Muscle of arm (tissue), 12 donors: ENCODE data around the gene SCARB2. TPM values are rescaled to one million over a fixed set of nuclear protein-coding genes. Genes with fewer than 3 reads are reported as not detected.

Source experiments
- DNase-seq: peaks from one replicate; pipeline ENCODE4 v3.0.0-alpha.2; 2013
- polyA plus RNA-seq, 12 donors: library from polyadenylated mRNA; unstranded; fragments of 120-200 nt; gene quantifications; one replicate each; pipeline ENCODE4 v1.2.1, GENCODE V29; 2013; ENCODE audit not compliant: insufficient read length in 12 of 12

The SCARB2 gene
- polyA plus RNA-seq, 12 donors = 129 to 215 (median 159) TPM; not detected in 1

- DNase-seq = no peak
Measured at GRCh38 chr4:76201276-76201675, 12.3 kb downstream of the SCARB2 start.

GRCh38 chr4:76200771-76201231, 12.8 kb downstream of the SCARB2 start:
- no peak for DNase-seq

GRCh38 chr4:76199664-76200211, 13.9 kb downstream of the SCARB2 start:
- no peak for DNase-seq

- DNase-seq = peak; percentile 57
Measured at GRCh38 chr4:76198411-76199237, 15.0 kb downstream of the SCARB2 start.

GRCh38 chr4:76197971-76198410, 15.6 kb downstream of the SCARB2 start:
- DNase-seq = peak; percentile 38

- no peak for DNase-seq
Measured at GRCh38 chr4:76197031-76197743, 16.4 kb downstream of the SCARB2 start.

- no peak for DNase-seq
Measured at GRCh38 chr4:76196376-76196775, 17.2 kb downstream of the SCARB2 start.

GRCh38 chr4:76195326-76195725, 18.3 kb downstream of the SCARB2 start:
- DNase-seq = no peak

GRCh38 chr4:76194325-76194724, 19.3 kb downstream of the SCARB2 start:
- DNase-seq = no peak

GRCh38 chr4:76192236-76192635, 21.4 kb downstream of the SCARB2 start:
- no peak for DNase-seq

- no peak for DNase-seq
Measured at GRCh38 chr4:76188557-76188956, 25.1 kb downstream of the SCARB2 start.

GRCh38 chr4:76188149-76188548, 25.5 kb downstream of the SCARB2 start:
- no peak for DNase-seq

- no peak for DNase-seq
Measured at GRCh38 chr4:76187152-76187551, 26.5 kb downstream of the SCARB2 start.

- DNase-seq = no peak
Measured at GRCh38 chr4:76182463-76182862, 31.2 kb downstream of the SCARB2 start.

GRCh38 chr4:76179398-76180318, 34.0 kb downstream of the SCARB2 start:
- peak; percentile 62 for DNase-seq

- DNase-seq = no peak
Measured at GRCh38 chr4:76178296-76178695, 35.3 kb downstream of the SCARB2 start.

GRCh38 chr4:76177709-76178108, 35.9 kb downstream of the SCARB2 start:
- no peak for DNase-seq

- no peak for DNase-seq
Measured at GRCh38 chr4:76175336-76175735, 38.3 kb downstream of the SCARB2 start.

GRCh38 chr4:76174216-76174615, 39.4 kb downstream of the SCARB2 start:
- no peak for DNase-seq

- no peak for DNase-seq
Measured at GRCh38 chr4:76168688-76169087, 44.9 kb downstream of the SCARB2 start.

- DNase-seq = no peak
Measured at GRCh38 chr4:76166480-76166879, 47.1 kb downstream of the SCARB2 start.

- DNase-seq = no peak
Measured at GRCh38 chr4:76160355-76160754, 53.3 kb downstream of the SCARB2 start.
